ENCODE results near the gene AKAP5. TPM values are rescaled to one million over a fixed set of nuclear protein-coding genes. Genes with fewer than 3 reads are reported as not detected.

AKAP5 gene
- total and polyA plus RNA-seq, 4 experiments from 2014 or later: 0.11 to 0.20 (median 0.14) TPM; not detected in 1

DNA sequence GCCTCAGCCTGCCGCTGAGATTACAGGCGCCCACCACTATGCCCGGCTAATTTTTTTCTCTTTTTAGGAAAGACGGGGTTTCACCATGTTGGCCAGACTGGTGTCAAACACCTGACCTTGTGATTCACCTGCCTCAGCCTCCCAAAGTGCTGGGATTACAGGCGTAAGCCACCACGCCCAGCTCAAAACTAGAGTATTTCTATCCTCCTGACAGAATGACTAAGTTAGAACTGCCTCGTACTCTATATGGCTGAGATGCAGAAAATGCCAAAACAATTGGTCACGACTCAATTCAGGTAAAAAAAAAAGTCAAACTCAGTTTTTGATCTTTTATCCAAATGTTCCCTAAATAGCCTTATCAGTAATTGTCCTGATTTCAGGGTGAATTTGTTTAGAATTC, 11.1 kb downstream of the AKAP5 start:
- H3K4me1 Mint-ChIP-seq: peaks cover 5 to 18% (median 18%) of the 10 kb centered on the region in 4 donors
- no peak overlapping the region for H3K27ac Mint-ChIP-seq
- no peak for DNase-seq
- no peaks in the 10 kb centered on the region for H3K27me3 Mint-ChIP-seq
- no peaks in the 10 kb centered on the region for H3K9me3 Mint-ChIP-seq
- H3K4me3 ChIP-seq (ENCODE audit: low read length in 2 of 2): no peak overlapping the region
- CTCF ChIA-PET (ENCODE audit: partially characterized antibody): interaction anchor here (0.8 to 4.8 kb wide), 2 partner anchors 43 to 48 kb away, joined by 3 to 117 read pairs; no protein-coding TSS in a partner anchor
- peaks cover under 1 to 20% of the 10 kb centered on the region in 2 donors for H3K36me3 Mint-ChIP-seq
- H3K27me3 ChIP-seq (ENCODE audit: insufficient read depth, low read length): no peaks in the 10 kb centered on the region
- POLR2A ChIA-PET (ENCODE audit: partially characterized antibody): interaction anchor here (1.1 to 1.2 kb wide), 2 partner anchors 26 to 29 kb away, joined by 4 to 6 read pairs; partner anchors contain the start of gene ZBTB25
- H3K9me3 ChIP-seq (ENCODE audit: control insufficient read depth in 1 of 2, low read length in 2 of 2): no peaks in the 10 kb centered on the region
- H3K4me3 Mint-ChIP-seq: no peak overlapping the region
- intact Hi-C loops (cut with micrococcal nuclease): no loop called here
- H3K27ac ChIP-seq (ENCODE audit: low read depth, low read length): no peak overlapping the region
- H3K4me1 ChIP-seq (ENCODE audit: insufficient read depth, low read length): no peaks in the 10 kb centered on the region
- H3K36me3 ChIP-seq (ENCODE audit: insufficient read depth, low read length): peaks cover 4% of the 10 kb centered on the region

DNA sequence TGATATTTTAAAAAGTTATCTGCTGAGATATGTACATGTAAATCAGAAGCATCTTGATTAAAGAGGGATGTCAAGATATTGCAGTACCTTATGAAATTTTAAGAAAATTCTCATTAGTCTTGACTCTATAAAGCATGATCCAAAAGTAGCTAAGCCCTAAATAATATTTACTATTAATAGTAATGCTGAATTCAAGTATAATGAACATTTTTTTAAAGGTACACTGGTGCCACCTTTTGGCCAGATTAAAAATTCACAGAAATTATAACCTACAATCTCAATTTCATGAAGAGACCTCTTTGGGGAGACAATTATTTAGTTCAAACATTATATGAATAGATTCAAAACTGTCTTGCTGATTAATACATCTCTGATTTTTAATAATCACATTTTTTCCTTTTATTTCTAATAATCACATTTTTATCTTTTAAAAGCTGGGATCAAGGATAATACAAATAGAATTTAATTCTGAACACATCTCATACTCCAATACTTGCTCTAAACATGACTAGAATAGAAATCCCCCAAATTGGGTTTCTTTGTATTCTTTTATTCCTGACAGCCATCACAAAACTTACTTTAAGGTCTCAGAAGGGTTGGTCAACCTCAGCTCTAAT, 13.4 kb downstream of the AKAP5 start:
- no peaks in the 10 kb centered on the region for H3K27me3 Mint-ChIP-seq
- Histone ChIP-seq H3K9me3 (ENCODE audit: control insufficient read depth in 1 of 2, low read length in 2 of 2) (no peaks in the 10 kb centered on the region), H3K4me1 (ENCODE audit: insufficient read depth, low read length) (no peaks in the 10 kb centered on the region), H3K36me3 (ENCODE audit: insufficient read depth, low read length) (peaks cover 4% of the 10 kb centered on the region), H3K27ac (ENCODE audit: low read depth, low read length) (no peak overlapping the region), H3K27me3 (ENCODE audit: insufficient read depth, low read length) (no peaks in the 10 kb centered on the region), H3K4me3 (ENCODE audit: low read length in 2 of 2) (no peak overlapping the region)
- H3K9me3 Mint-ChIP-seq: no peaks in the 10 kb centered on the region
- POLR2A ChIA-PET (ENCODE audit: partially characterized antibody): interaction anchor here (22.4 kb wide), 1 partner anchor 28 kb away, joined by 318 read pairs; the partner anchor contains the start of genes ZBTB1 and ZBTB25
- CTCF ChIA-PET (ENCODE audit: partially characterized antibody): interaction anchor here (0.6 to 4.8 kb wide), 20 partner anchors 10 to 176 kb away, joined by 3 to 117 read pairs (median 6); partner anchors contain the start of genes AKAP5, ZBTB1 and ZBTB25
- DNase-seq: peak in 4 of 5 donors; percentile 27 to 37 (median 32)
- H3K36me3 Mint-ChIP-seq: peaks cover 4 to 28% of the 10 kb centered on the region in 2 donors
- peaks cover 7 to 17% (median 16%) of the 10 kb centered on the region in 4 donors for H3K4me1 Mint-ChIP-seq
- peak overlapping the region in 1 of 7 donors; percentile 55 for H3K27ac Mint-ChIP-seq
- no peak overlapping the region for H3K4me3 Mint-ChIP-seq
- intact Hi-C loops (cut with micrococcal nuclease): loop anchor here (1.0 to 2.0 kb wide), 5 partner anchors 24 to 175 kb away; partner anchors contain the start of gene ZBTB25

DNA sequence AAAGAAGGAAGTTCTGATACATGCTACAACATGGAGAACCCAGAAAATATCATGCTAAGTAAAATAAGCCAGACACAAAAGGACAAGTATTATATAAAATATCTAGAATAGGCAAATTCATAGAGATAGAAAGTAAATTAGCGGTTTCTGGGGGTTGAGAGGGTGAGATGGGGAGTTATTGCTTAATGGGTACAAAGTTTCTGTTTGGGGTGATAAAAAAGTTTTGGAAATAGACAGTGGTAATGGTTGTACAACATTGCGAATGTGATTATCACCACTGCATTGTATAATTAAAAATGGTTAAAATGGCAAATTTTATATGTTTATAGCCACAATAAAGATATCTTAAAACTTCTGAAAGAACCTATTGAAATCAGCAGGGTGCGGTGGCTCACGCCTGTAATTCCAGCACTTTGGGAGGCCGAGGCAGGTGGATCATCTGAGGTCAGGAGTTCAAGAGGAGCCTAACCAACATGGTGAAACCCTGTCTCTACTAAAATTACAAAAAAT, 23.3 kb downstream of the AKAP5 start:
- H3K9me3 ChIP-seq (ENCODE audit: control insufficient read depth in 1 of 2, low read length in 2 of 2): no peaks in the 10 kb centered on the region
- H3K4me1 ChIP-seq (ENCODE audit: insufficient read depth, low read length): peaks cover 28% of the 10 kb centered on the region
- H3K4me3 ChIP-seq (ENCODE audit: low read length in 2 of 2): no peak overlapping the region
- Mint-ChIP-seq H3K4me1 (peaks cover 31 to 39% (median 34%) of the 10 kb centered on the region in 4 donors), H3K9me3 (peaks cover 0 to 3% (median 0%) of the 10 kb centered on the region in 8 donors), H3K36me3 (peaks cover 46 to 65% of the 10 kb centered on the region in 2 donors), H3K27ac (peak overlapping the region in 1 of 7 donors; percentile 68), H3K4me3 (no peak overlapping the region), H3K27me3 (no peaks in the 10 kb centered on the region)
- intact Hi-C loops (cut with micrococcal nuclease): no loop called here
- ChIA-PET POLR2A (ENCODE audit: partially characterized antibody) (interaction anchor here (0.7 to 22.4 kb wide), 2 partner anchors 18 to 39 kb away, joined by 3 to 318 read pairs; partner anchors contain the start of genes ZBTB1 and ZBTB25), CTCF (ENCODE audit: partially characterized antibody) (interaction anchor here (1.1 to 3.9 kb wide), 6 partner anchors 10 to 59 kb away, joined by 3 to 28 read pairs (median 10); no protein-coding TSS in a partner anchor)
- H3K27me3 ChIP-seq (ENCODE audit: insufficient read depth, low read length): no peaks in the 10 kb centered on the region
- DNase-seq: no peak
- peaks cover 47% of the 10 kb centered on the region for H3K36me3 ChIP-seq (ENCODE audit: insufficient read depth, low read length)
- no peak overlapping the region for H3K27ac ChIP-seq (ENCODE audit: low read depth, low read length)

DNA sequence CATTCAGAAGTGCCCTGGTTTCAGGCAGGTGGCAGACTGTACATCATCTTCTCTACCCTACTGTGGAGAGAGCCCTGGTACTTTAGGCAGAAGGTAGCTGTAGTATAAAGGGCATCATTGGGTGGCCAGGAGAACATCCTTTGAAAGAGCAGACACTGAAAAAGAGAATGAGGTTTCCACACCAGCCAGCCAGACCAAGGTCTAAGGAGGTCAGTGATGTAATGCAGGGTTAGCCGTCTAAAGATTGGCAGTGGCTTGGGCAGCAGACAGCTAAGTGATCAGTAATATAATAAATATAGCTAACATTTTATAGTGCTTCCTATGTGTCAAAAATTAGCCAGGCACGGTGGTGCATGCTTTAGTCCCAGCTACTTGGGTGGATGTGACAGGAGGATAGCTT, 26.3 kb downstream of the AKAP5 start:
- H3K4me3 Mint-ChIP-seq: peak overlapping the region in 3 of 8 donors; percentile 21 to 43 (median 21)
- Histone ChIP-seq H3K27ac (ENCODE audit: low read depth, low read length) (no peak overlapping the region), H3K27me3 (ENCODE audit: insufficient read depth, low read length) (no peaks in the 10 kb centered on the region), H3K9me3 (ENCODE audit: control insufficient read depth in 1 of 2, low read length in 2 of 2) (no peaks in the 10 kb centered on the region), H3K4me1 (ENCODE audit: insufficient read depth, low read length) (peaks cover 47% of the 10 kb centered on the region), H3K36me3 (ENCODE audit: insufficient read depth, low read length) (peaks cover 38% of the 10 kb centered on the region), H3K4me3 (ENCODE audit: low read length in 2 of 2) (no peak overlapping the region)
- H3K27me3 Mint-ChIP-seq: no peaks in the 10 kb centered on the region
- peaks cover 0 to 3% (median 0%) of the 10 kb centered on the region in 8 donors for H3K9me3 Mint-ChIP-seq
- intact Hi-C loops (cut with micrococcal nuclease): no loop called here
- H3K4me1 Mint-ChIP-seq: peaks cover 40 to 62% (median 49%) of the 10 kb centered on the region in 4 donors
- no peak for DNase-seq
- peak overlapping the region in 4 of 7 donors; percentile 11 to 76 (median 50) for H3K27ac Mint-ChIP-seq
- ChIA-PET CTCF (ENCODE audit: partially characterized antibody) (interaction anchor here (0.8 to 8.3 kb wide), 6 partner anchors 13 to 146 kb away, joined by 3 to 69 read pairs (median 10); no protein-coding TSS in a partner anchor), POLR2A (ENCODE audit: partially characterized antibody) (interaction anchor here (0.8 to 22.4 kb wide), 3 partner anchors 15 to 26 kb away, joined by 3 to 318 read pairs (median 3); partner anchors contain the start of genes AKAP5, ZBTB1 and ZBTB25)
- H3K36me3 Mint-ChIP-seq: peaks cover 53 to 67% of the 10 kb centered on the region in 2 donors

DNA sequence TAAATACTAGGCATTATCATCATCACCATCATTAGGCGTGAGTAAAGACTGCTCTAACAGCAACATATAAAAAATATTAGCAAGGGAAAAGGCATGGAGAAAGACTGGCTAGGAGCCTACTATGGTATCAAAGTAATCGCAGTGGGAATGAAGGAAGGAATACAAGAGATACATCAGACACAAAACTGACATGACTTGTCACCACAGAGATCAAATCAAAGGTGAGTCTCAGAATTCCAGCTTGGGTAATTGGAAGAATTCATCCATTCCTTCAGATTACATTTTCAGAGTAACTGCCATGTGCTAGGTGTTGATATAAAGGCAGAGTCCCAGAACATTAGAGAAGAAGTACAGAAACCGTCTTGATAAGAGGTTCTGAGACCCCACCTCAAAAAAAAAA, 28.2 kb downstream of the AKAP5 start:
- intact Hi-C loops (cut with micrococcal nuclease): no loop called here

DNA sequence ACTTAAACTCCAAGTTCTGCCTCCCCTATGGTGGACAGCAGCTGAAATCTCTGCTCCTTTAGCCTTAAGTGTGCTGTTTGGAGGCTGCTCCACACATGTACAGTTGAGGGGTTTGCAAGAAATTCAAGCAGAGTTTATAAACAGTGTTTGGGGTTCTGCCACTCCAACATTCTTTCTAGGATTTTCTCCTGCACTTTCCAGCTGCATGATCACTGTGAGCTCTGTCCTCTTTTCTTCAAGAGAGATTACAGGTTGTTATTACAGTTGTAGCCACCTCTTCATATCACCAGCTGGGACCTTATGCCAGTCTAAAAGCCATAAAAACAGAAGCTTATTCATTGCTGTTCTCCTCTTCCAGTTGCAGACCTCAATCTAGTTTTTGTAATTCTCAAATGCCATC, 30.0 kb downstream of the AKAP5 start:
- POLR2A ChIA-PET (ENCODE audit: partially characterized antibody): interaction anchor here (0.9 to 22.4 kb wide), 3 partner anchors 11 to 29 kb away, joined by 3 to 318 read pairs (median 3); partner anchors contain the start of genes ZBTB1 and ZBTB25
- peaks cover 44 to 64% of the 10 kb centered on the region in 2 donors for H3K36me3 Mint-ChIP-seq
- intact Hi-C loops (cut with micrococcal nuclease): no loop called here
- no peak for DNase-seq
- H3K27me3 ChIP-seq (ENCODE audit: insufficient read depth, low read length): no peaks in the 10 kb centered on the region
- no peak overlapping the region for H3K4me3 ChIP-seq (ENCODE audit: low read length in 2 of 2)
- no peaks in the 10 kb centered on the region for H3K27me3 Mint-ChIP-seq
- CTCF ChIA-PET (ENCODE audit: partially characterized antibody): interaction anchor here (1.2 to 8.3 kb wide), 7 partner anchors 11 to 65 kb away, joined by 3 to 69 read pairs (median 4); no protein-coding TSS in a partner anchor
- H3K36me3 ChIP-seq (ENCODE audit: insufficient read depth, low read length): peaks cover 17% of the 10 kb centered on the region
- H3K27ac ChIP-seq (ENCODE audit: low read depth, low read length): no peak overlapping the region
- no peaks in the 10 kb centered on the region for H3K9me3 ChIP-seq (ENCODE audit: control insufficient read depth in 1 of 2, low read length in 2 of 2)
- H3K4me1 ChIP-seq (ENCODE audit: insufficient read depth, low read length): peaks cover 79% of the 10 kb centered on the region
- peaks cover 0 to 3% (median 0%) of the 10 kb centered on the region in 8 donors for H3K9me3 Mint-ChIP-seq
- peaks cover 53 to 84% (median 68%) of the 10 kb centered on the region in 4 donors for H3K4me1 Mint-ChIP-seq
- peak overlapping the region in 3 of 7 donors; percentile 13 to 65 (median 36) for H3K27ac Mint-ChIP-seq
- no peak overlapping the region for H3K4me3 Mint-ChIP-seq

More for the DNA sequence above, 28.2 kb downstream of the AKAP5 start:
- H3K27ac ChIP-seq (ENCODE audit: low read depth, low read length): no peak overlapping the region
- Mint-ChIP-seq H3K4me3 (peak overlapping the region in 3 of 8 donors; percentile 6 to 16 (median 11)), H3K27me3 (no peaks in the 10 kb centered on the region), H3K27ac (peak overlapping the region in 6 of 7 donors; percentile 45 to 84 (median 65)), H3K9me3 (peaks cover 0 to 3% (median 0%) of the 10 kb centered on the region in 8 donors), H3K36me3 (peaks cover 47 to 60% of the 10 kb centered on the region in 2 donors), H3K4me1 (peaks cover 47 to 69% (median 59%) of the 10 kb centered on the region in 4 donors)
- POLR2A ChIA-PET (ENCODE audit: partially characterized antibody): interaction anchor here (0.6 to 22.4 kb wide), 2 partner anchors 13 to 110 kb away, joined by 3 to 318 read pairs; partner anchors contain the start of genes ZBTB1 and ZBTB25
- CTCF ChIA-PET (ENCODE audit: partially characterized antibody): interaction anchor here (1.4 to 8.3 kb wide), 4 partner anchors 9 to 16 kb away, joined by 4 to 69 read pairs (median 13); no protein-coding TSS in a partner anchor
- H3K4me1 ChIP-seq (ENCODE audit: insufficient read depth, low read length): peaks cover 63% of the 10 kb centered on the region
- H3K36me3 ChIP-seq (ENCODE audit: insufficient read depth, low read length): peaks cover 27% of the 10 kb centered on the region
- H3K4me3 ChIP-seq (ENCODE audit: low read length in 2 of 2): no peak overlapping the region
- DNase-seq: no peak
- no peaks in the 10 kb centered on the region for H3K27me3 ChIP-seq (ENCODE audit: insufficient read depth, low read length)
- H3K9me3 ChIP-seq (ENCODE audit: control insufficient read depth in 1 of 2, low read length in 2 of 2): no peaks in the 10 kb centered on the region

Measured in CD4-positive, alpha-beta memory T cell (primary cell).